ENCODE data around the gene MAFG. TPM values are rescaled to one million over a fixed set of nuclear protein-coding genes. Genes with fewer than 3 reads are reported as not detected.

Gene MAFG
- total and polyA plus RNA-seq, 2 donors (not counting 3 experiments of a cell fraction or from before 2014, with no cell fraction given) = 27.6 to 35.0 TPM

GRCh38 chr17:81916234-81917001, 11.1 kb downstream of the MAFG start:
- H2AFZ ChIP-seq (ENCODE audit: low read depth, low read length) = no peak overlapping the region
- no peaks in the 10 kb centered on the region for H3K9me3 ChIP-seq (replicated peaks; ENCODE audit: control insufficient read depth, insufficient read depth, low read length)
- intact Hi-C loops (cut with micrococcal nuclease) = no loop called here
- TF ChIP-seq POLR2A (IDR thresholded peaks at IDR 0.05; ENCODE audit: low read depth, low read length) (no peak), EZH2 (IDR thresholded peaks at IDR 0.05; ENCODE audit: borderline replicate concordance, low read depth, low read length, severe bottlenecking) (no peak), CTCF (IDR thresholded peaks at IDR 0.05; ENCODE audit: extremely low read depth in 1 of 2, insufficient read depth in 1 of 2, low read depth in 1 of 2, low read length in 2 of 2) (no peak), JUN (IDR thresholded peaks at IDR 0.05; ENCODE audit: borderline replicate concordance, insufficient read depth, insufficient read length, low read depth) (no peak), FOS (IDR thresholded peaks at IDR 0.05; ENCODE audit: borderline replicate concordance, insufficient read depth, low read length) (no peak), MAX (IDR thresholded peaks at IDR 0.05; ENCODE audit: insufficient read depth, insufficient read length) (no peak), GATA2 (IDR thresholded peaks at IDR 0.05; ENCODE audit: insufficient read depth, insufficient read length, low read depth, low read length) (no peak), POLR2AphosphoS5 (IDR thresholded peaks at IDR 0.05; ENCODE audit: insufficient read depth, low read depth, low read length) (no peak), MYC (IDR thresholded peaks at IDR 0.05; ENCODE audit: low read depth, low read length) (no peak)
- H3K9me1 ChIP-seq (replicated peaks; ENCODE audit: control insufficient read depth, extremely low read depth, insufficient read depth, low read length) = no peaks in the 10 kb centered on the region
- POLR2A ChIA-PET = interaction anchor here (0.7 kb wide), 1 partner anchor 12 kb away, joined by 8 read pairs; no protein-coding TSS in a partner anchor
- no peaks in the 10 kb centered on the region for H3K27me3 ChIP-seq (ENCODE audit: control insufficient read depth in 2 of 2, insufficient read depth in 2 of 2, low read length in 2 of 2)
- DNase-seq (ENCODE audit: low read depth, low spot score) (no peak), FAIRE-seq (no peak)
- CTCF ChIA-PET = interaction anchor here (1.1 kb wide), 2 partner anchors 10 to 12 kb away, joined by 4 to 6 read pairs; no protein-coding TSS in a partner anchor
- peaks cover 7% of the 10 kb centered on the region for H3K4me1 ChIP-seq (ENCODE audit: control insufficient read depth, extremely low read depth, insufficient read depth, low read length)
- H3K36me3 ChIP-seq (ENCODE audit: control insufficient read depth in 2 of 2, extremely low read depth in 1 of 2, insufficient read depth in 2 of 2, low read length in 2 of 2) = peaks cover 7 to 42% of the 10 kb centered on the region in 2 experiments
- H3K4me3 ChIP-seq (replicated peaks in 1 of 3; ENCODE audit: insufficient read depth in 1 of 3, low read depth in 1 of 3, low read length in 3 of 3) = peak overlapping the region in 1 of 3 experiments; percentile 55
- dilution Hi-C loops (cut with MboI; ENCODE audit: extremely low pct_ligation_motif_present, low sequenced_read_pairs) = no loop called here
- H3K79me2 ChIP-seq (ENCODE audit: control insufficient read depth, insufficient read depth, low read length) = peaks cover 26% of the 10 kb centered on the region
- BruUV-seq (replicated peaks) = no TSS peak
- no peak overlapping the region for H3K27ac ChIP-seq (ENCODE audit: insufficient read depth, low read depth, low read length)
- H3K9ac ChIP-seq (replicated peaks; ENCODE audit: extremely low read depth, insufficient read depth, low read length) = no peak overlapping the region
- no peaks in the 10 kb centered on the region for H4K20me1 ChIP-seq (replicated peaks; ENCODE audit: control insufficient read depth, extremely low read depth, insufficient read depth, low read length)
- peak overlapping the region; percentile 74 for H3K4me2 ChIP-seq (ENCODE audit: insufficient read depth, low read length)

All from endothelial cell of umbilical vein (primary cell).